Middle frontal gyrus (tissue), 1 donor: Measurements from ENCODE around the gene VAV3.

Experiments
- DNase-seq: peaks from one replicate; pipeline ENCODE4 v3.0.0-alpha.2; 2015; ENCODE audit warnings: low spot score; ENCODE audit errors: extremely low spot score

VAV3 gene

DNA sequence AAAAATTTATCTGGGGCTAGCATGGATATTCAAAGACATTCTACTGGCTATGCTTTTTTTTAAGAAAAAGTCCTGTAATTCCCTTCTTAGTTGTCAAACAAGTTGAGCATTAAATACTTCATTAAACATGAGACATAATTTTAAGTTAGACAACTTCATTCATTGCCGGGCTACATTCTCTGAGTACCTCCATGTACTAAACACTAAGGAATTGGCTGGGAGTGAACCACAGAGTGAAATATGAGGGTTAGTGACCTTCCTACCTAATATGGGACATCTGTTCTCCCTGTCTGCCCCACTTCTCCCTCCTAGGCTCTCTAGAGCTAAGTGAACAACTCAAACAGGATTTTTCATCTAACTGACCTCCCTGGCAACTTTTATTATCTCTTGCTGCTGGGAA is 370.4 kb downstream of the VAV3 start:
- DNase-seq = no peak

- no peak for DNase-seq
Measured at GRCh38 chr1:107593501-107594209, 371.3 kb downstream of the VAV3 start.

DNA sequence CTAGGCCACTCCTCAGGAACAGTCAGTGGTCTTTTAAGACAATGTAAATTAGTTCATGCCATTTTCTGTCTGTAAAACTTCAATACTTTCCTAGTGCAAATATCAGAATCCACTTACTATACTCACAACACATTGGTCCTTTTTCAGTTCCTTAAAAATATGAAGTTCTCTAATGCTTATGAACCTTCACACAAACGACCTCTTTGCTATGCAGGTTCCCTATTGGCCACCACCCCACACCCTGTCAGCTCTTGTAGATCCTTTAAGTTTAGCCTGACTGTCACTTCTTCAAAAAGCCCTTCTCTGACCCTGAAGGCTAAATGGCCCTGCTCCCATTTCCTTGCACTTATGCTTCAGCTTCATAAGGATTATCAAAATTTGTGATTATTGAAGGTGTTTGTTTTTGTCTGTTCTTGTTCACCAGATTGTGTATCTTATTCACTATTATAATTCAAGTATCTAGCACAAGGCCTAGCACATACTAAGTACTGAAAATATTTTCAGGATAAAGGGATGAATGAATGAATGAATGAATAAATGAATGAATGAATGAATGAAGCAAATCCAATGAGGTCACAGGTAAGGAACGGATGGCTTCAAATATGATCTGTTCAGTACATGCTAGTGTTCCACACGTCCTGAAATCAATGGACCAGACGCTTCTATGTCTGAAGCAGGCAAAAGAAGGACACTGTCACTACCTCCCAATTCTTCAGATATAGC is 373.9 kb downstream of the VAV3 start:
- DNase-seq = no peak

DNA sequence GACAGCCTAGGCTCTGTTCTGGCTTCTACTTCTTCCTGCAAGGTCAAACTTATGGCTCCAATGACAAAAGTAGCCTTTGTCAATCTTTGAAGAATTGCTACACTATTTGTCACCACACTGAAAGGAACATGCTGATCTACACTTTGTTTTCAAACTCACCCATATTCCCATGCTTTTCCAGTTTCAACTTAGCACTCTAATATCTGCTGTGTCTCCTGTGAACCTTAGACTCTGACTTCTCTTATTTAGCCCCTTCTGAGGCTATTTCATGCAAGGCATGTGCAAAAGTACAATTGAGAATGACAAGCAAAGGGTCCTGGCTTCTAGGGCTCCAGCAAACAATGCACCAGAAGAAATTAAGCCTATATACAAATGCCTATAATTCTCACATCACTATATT is 374.9 kb downstream of the VAV3 start:
- no peak for DNase-seq

DNA sequence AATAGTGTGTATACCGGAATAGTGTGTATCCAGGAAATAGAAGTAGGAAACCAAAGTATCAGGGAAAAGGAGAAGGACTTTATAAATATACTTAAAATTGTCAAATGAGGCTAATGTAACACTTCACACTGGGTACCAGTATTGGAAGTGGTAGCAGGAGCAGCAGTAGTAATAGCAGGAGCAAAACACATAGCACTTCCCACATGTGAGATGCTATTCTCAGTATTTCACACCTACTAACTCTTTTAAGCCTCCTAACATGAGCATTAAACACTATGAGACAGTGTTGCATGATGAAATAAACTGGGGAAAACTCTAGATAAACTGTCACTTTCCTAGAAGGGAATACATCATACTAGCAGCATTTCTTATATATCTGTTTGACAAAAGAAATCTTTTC is 376.7 kb downstream of the VAV3 start:
- DNase-seq = no peak

DNA sequence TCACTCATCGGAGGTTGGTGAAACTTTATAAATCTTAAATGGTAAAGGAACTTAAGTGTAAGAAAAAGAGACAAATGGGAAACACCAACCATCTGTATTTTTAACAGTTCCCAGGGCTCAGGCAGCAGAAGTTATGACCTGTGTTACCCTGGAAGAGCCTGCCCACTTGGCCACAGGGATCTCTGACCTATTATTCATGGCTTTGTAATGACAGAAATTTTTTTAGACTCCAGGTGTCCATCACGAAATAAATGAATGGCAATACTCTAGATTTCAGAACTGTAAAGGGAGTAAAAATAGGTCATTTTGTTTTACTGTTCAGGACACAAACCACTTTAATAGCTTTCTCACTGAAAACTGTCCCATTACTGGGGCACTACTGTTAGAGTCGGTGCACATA is 389.8 kb downstream of the VAV3 start:
- DNase-seq = no peak

GRCh38 chr1:107574044-107574443 is 390.9 kb downstream of the VAV3 start:
- DNase-seq = no peak

DNA sequence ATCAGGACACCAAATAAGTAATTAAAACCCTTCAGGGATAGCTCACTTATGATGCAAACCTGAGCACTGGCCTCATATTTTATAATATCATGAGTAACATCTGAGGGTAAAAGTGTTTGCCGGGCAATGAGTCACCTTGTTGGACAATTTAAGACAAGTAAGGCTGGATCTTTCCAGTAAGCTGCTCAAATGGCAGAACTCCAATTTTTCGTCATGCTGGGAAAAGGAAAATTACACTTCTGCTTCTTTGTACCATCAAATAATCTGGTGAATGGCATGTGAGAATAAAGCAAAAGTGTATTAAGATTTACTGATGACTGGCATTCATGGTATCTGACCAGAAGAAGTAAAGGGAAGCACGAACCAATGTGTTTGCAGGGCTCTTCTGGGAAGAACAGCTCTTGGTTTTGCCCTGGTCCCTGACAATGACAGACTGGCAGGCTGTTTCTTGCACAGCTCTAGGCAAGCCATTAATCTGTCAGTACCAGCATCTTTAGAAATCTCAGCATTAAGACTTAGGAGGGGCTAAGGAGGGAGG is 392.2 kb downstream of the VAV3 start:
- no peak for DNase-seq

DNA sequence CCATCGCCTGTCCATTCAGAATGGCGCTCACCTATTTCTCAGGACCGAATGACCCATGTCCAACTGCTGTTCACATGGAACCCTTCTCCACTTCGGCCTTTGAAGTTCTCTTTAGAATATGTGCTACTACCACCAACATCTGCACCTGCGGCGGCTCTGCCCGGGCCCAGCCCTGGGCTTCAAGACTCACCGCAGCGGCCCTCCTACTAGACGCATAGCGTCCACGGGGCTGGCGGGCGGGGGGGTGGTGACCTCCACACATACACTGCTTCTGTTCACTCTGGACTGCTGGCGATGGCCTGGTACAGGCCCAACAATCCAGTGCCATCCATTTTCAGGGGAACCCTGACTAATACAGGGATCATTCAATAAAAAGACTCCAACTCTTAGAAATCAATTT is 394.2 kb downstream of the VAV3 start:
- no peak for DNase-seq

DNA sequence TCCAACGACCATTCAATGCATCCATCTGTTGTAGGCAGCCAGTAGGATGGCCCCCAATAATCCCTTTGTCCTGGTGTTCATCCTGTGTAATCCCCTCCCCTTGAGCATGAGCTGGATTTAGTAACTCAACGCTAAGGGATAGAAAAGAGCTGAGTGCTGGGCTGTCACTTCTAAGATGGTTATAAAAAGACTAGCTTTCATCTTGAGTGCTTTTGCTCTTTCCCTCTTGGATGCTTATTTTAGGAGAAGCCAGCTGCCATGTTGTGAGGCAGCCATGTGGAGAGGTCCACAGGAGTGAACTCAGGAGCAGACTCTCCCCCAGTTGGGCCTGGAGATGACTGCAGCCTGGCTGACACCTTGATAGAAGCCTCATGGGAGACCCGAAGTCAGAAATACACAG is 401.5 kb downstream of the VAV3 start:
- no peak for DNase-seq

- no peak for DNase-seq
Measured at GRCh38 chr1:107559881-107560280, 405.1 kb downstream of the VAV3 start.

- DNase-seq = no peak
Measured at GRCh38 chr1:107557095-107557494, 407.9 kb downstream of the VAV3 start.

DNA sequence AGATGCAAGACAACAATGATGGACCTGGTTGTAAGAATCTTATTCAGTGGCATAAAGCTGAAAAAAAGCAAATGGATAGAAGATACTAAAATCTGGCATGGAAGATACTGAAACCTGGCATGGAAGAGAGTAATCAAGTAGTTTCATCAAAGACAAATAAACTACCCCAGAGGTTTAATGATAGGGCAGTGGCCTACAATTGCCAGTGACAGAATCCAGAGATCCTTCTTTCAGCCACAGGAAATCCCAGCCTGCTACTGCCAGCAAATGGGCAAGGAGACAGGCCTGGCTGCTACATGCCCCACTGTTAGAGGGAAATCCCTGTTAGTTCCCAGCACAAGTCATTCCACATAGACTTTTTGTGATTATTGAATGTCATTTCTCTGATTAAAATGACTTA is 409.4 kb downstream of the VAV3 start:
- no peak for DNase-seq

GRCh38 chr1:107552781-107553180 is 412.2 kb downstream of the VAV3 start:
- DNase-seq = no peak

DNA sequence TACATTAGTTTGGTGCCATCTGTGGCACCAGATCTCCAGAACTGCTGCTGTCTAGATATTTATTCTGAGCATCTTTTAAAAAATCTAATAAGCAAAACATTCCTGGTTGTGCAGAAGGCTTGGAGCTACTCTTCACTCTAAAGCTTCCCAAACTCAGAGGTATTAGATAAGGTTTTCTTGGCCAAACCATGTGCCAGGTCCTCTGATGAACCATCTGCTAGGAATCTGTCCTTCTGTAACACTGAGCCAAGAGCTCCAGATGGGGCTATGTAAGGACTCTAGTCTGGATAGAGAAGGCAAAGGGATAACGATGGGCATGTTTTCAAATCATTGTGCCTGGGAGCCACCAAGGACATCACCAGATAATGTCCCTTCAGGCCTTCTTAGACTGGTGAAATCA is 413.5 kb downstream of the VAV3 start:
- peak; percentile 6 for DNase-seq

DNA sequence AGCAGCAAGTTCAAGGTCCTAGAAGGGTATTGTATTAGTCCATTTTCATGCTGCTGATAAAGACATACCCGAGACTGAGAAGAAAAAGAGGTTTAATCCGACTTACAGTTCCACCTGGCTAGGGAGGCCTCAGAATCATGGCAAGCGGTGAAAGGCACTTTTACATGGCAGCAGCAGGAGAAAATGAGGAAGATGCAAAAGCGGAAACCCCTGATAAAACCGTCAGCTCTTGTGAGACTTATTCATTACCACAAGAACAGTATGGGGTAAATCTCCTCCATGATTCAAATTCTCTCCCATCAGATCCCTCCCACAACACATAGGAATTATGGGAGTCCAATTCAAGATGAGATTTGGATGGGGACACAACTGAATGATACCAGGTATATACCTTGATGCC is 414.6 kb downstream of the VAV3 start:
- no peak for DNase-seq

- no peak for DNase-seq
Measured at GRCh38 chr1:107549152-107549810, 415.7 kb downstream of the VAV3 start.

GRCh38 chr1:107548276-107548675 is 416.7 kb downstream of the VAV3 start:
- DNase-seq = no peak

GRCh38 chr1:107547363-107548155 is 417.4 kb downstream of the VAV3 start:
- no peak for DNase-seq

DNA sequence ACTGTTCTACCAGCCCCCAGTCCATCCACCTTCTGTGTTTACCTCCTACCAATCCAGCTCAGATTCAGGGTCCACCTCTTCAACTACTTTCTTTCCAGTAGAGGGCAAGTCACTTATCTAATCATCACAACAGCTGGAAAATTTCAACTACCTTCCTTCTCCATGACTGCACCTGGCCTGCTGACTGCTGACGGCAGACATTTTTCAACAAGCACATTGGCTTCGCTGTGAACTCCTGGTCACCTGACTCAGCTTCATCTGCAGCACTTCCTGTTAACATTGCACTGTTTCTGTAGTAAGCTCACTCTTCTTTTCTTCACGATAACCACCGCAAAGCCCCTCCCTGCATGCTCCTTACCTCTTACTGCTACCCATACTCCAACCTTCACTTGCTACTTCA is 418.4 kb downstream of the VAV3 start:
- DNase-seq = no peak

- DNase-seq = no peak
Measured at GRCh38 chr1:107545879-107546278, 419.1 kb downstream of the VAV3 start.
